ENCODE measurements around the gene SLC15A2. TPM values are rescaled to one million over a fixed set of nuclear protein-coding genes. Genes with fewer than 3 reads are reported as not detected.
"Not testable (repeated sequence)": the region's sequence is repeated elsewhere in the genome, so short reads cannot be mapped to it uniquely, and the experiment has no call there.

SLC15A2 gene
- total and polyA plus RNA-seq, 4 donors: 8.5 to 48.2 (median 29.1) TPM

- not testable (repeated sequence) for H3K36me3 ChIP-seq (ENCODE audit: control insufficient read depth in 4 of 4, insufficient read depth in 4 of 4, low read length in 4 of 4); H3K9ac ChIP-seq (ENCODE audit: insufficient read depth in 1 of 2, low read length in 2 of 2); H3K9me3 ChIP-seq (ENCODE audit: control insufficient read depth in 4 of 4, insufficient read depth in 3 of 4, low read length in 3 of 4); H3K27ac ChIP-seq (ENCODE audit: low read depth in 1 of 2, low read length in 1 of 2); DNase-seq; ATAC-seq (ENCODE audit: insufficient read depth, low FRiP score); H3K27me3 ChIP-seq (ENCODE audit: control insufficient read depth in 3 of 3, insufficient read depth in 3 of 3, low read length in 2 of 3); H3K4me3 ChIP-seq; H3K4me1 ChIP-seq (ENCODE audit: control insufficient read depth in 5 of 5, insufficient read depth in 5 of 5, low read length in 5 of 5)
- 90 to 92% methylated on average over 27 to 29 of the region's 29 CpGs for WGBS, 2 donors
Observed at GRCh38 chr3:121938141-121938855, 44.1 kb downstream of the SLC15A2 start.

GRCh38 chr3:121941592-121941991, 47.4 kb downstream of the SLC15A2 start:
- TF ChIP-seq CTCF (IDR thresholded peaks at IDR 0.05; ENCODE audit: control extremely low read depth, extremely low read depth): no peak
- no peaks in the 10 kb centered on the region for H3K27me3 ChIP-seq (ENCODE audit: control insufficient read depth in 3 of 3, insufficient read depth in 3 of 3, low read length in 2 of 3)
- H3K4me1 ChIP-seq (ENCODE audit: control insufficient read depth in 5 of 5, insufficient read depth in 5 of 5, low read length in 5 of 5): peaks cover 0 to 7% (median 0%) of the 10 kb centered on the region in 5 donors
- no peak overlapping the region for H3K27ac ChIP-seq (ENCODE audit: low read depth in 1 of 2, low read length in 1 of 2)
- H3K36me3 ChIP-seq (ENCODE audit: control insufficient read depth in 4 of 4, insufficient read depth in 4 of 4, low read length in 4 of 4): peaks cover 0 to 3% (median 0%) of the 10 kb centered on the region in 4 donors
- H3K9ac ChIP-seq (ENCODE audit: insufficient read depth in 1 of 2, low read length in 2 of 2): no peak overlapping the region
- H3K9me3 ChIP-seq (ENCODE audit: control insufficient read depth in 4 of 4, insufficient read depth in 3 of 4, low read length in 3 of 4): no peaks in the 10 kb centered on the region
- no peak overlapping the region for H3K4me3 ChIP-seq
- ATAC-seq (ENCODE audit: insufficient read depth, low FRiP score) (no peak), DNase-seq (no peak)
- 75 to 94% methylated on average over 1 of the region's 1 CpG for WGBS, 2 donors

GRCh38 chr3:121942116-121942786, 48.0 kb downstream of the SLC15A2 start:
- Histone ChIP-seq H3K4me3 (no peak overlapping the region), H3K27me3 (ENCODE audit: control insufficient read depth in 3 of 3, insufficient read depth in 3 of 3, low read length in 2 of 3) (no peaks in the 10 kb centered on the region), H3K36me3 (ENCODE audit: control insufficient read depth in 4 of 4, insufficient read depth in 4 of 4, low read length in 4 of 4) (peaks cover 0 to 3% (median 0%) of the 10 kb centered on the region in 4 donors), H3K27ac (ENCODE audit: low read depth in 1 of 2, low read length in 1 of 2) (no peak overlapping the region), H3K9me3 (ENCODE audit: control insufficient read depth in 4 of 4, insufficient read depth in 3 of 4, low read length in 3 of 4) (no peaks in the 10 kb centered on the region), H3K4me1 (ENCODE audit: control insufficient read depth in 5 of 5, insufficient read depth in 5 of 5, low read length in 5 of 5) (peaks cover 0 to 7% (median 0%) of the 10 kb centered on the region in 5 donors), H3K9ac (ENCODE audit: insufficient read depth in 1 of 2, low read length in 2 of 2) (no peak overlapping the region)
- TF ChIP-seq CTCF (IDR thresholded peaks at IDR 0.05; ENCODE audit: control extremely low read depth, extremely low read depth): no peak
- DNase-seq (peak; percentile 45 to 76 (median 60)), ATAC-seq (ENCODE audit: insufficient read depth, low FRiP score) (no peak)
- WGBS, 2 donors: 74 to 83% methylated on average over 4 of the region's 4 CpGs

- DNase-seq: peak in 2 of 3 donors; percentile 32 to 62
- H3K9ac ChIP-seq (ENCODE audit: insufficient read depth in 1 of 2, low read length in 2 of 2): no peak overlapping the region
- peaks cover 0 to 3% (median 0%) of the 10 kb centered on the region in 4 donors for H3K36me3 ChIP-seq (ENCODE audit: control insufficient read depth in 4 of 4, insufficient read depth in 4 of 4, low read length in 4 of 4)
- no peak overlapping the region for H3K27ac ChIP-seq (ENCODE audit: low read depth in 1 of 2, low read length in 1 of 2)
- no peaks in the 10 kb centered on the region for H3K27me3 ChIP-seq (ENCODE audit: control insufficient read depth in 3 of 3, insufficient read depth in 3 of 3, low read length in 2 of 3)
- no peak overlapping the region for H3K4me3 ChIP-seq
- peaks cover 0 to 7% (median 0%) of the 10 kb centered on the region in 5 donors for H3K4me1 ChIP-seq (ENCODE audit: control insufficient read depth in 5 of 5, insufficient read depth in 5 of 5, low read length in 5 of 5)
- no peaks in the 10 kb centered on the region for H3K9me3 ChIP-seq (ENCODE audit: control insufficient read depth in 4 of 4, insufficient read depth in 3 of 4, low read length in 3 of 4)
- no peak for ATAC-seq (ENCODE audit: insufficient read depth, low FRiP score)
- TF ChIP-seq CTCF (IDR thresholded peaks at IDR 0.05; ENCODE audit: control extremely low read depth, extremely low read depth): no peak
Observed at GRCh38 chr3:121943431-121943830, 49.2 kb downstream of the SLC15A2 start.

Data from lung (tissue), 12 donors.